ENCODE data around the gene VAMP2.

VAMP2 gene

GRCh38 chr17:8155231-8155995, 7.3 kb downstream of the VAMP2 start:
- no peak for DNase-seq

- no peak for DNase-seq
These were observed 8.1 kb downstream of the VAMP2 start for GRCh38 chr17:8154608-8155155.

GRCh38 chr17:8153957-8154607, 8.7 kb downstream of the VAMP2 start:
- peak; percentile 64 to 75 (median 68) for DNase-seq

- DNase-seq = no peak
These were observed 9.2 kb downstream of the VAMP2 start for GRCh38 chr17:8153525-8153956.

GRCh38 chr17:8153031-8153451, 9.7 kb downstream of the VAMP2 start:
- no peak for DNase-seq

- peak; percentile 39 to 76 (median 60) for DNase-seq
These were observed 10.5 kb downstream of the VAMP2 start, which contains the start of gene PER1 for GRCh38 chr17:8152112-8152775. PER1 (minus strand) TSS chr17:8152404; CDS start chr17:8150706, 1,698 bp downstream.

GRCh38 chr17:8151641-8152111, 11.1 kb downstream of the VAMP2 start:
- no peak for DNase-seq

GRCh38 chr17:8151120-8151640, 11.6 kb downstream of the VAMP2 start:
- DNase-seq = peak; percentile 71 to 83 (median 78)

- DNase-seq = no peak
These were observed 12.3 kb downstream of the VAMP2 start for GRCh38 chr17:8150194-8151119.

- no peak for DNase-seq
These were observed 13.1 kb downstream of the VAMP2 start for GRCh38 chr17:8149419-8150193.

GRCh38 chr17:8148560-8148959, 14.2 kb downstream of the VAMP2 start:
- no peak for DNase-seq

GRCh38 chr17:8147805-8148404, 14.8 kb downstream of the VAMP2 start:
- no peak for DNase-seq

- DNase-seq = no peak
These were observed 15.5 kb downstream of the VAMP2 start for GRCh38 chr17:8147141-8147804.

GRCh38 chr17:8146381-8147140, 16.2 kb downstream of the VAMP2 start:
- no peak for DNase-seq

GRCh38 chr17:8145811-8146210, 16.9 kb downstream of the VAMP2 start:
- no peak for DNase-seq

GRCh38 chr17:8144401-8145231, 18.1 kb downstream of the VAMP2 start:
- DNase-seq = no peak

GRCh38 chr17:8143581-8144400, 19.0 kb downstream of the VAMP2 start:
- no peak for DNase-seq
